ENCODE results near the gene C5orf63. TPM values are rescaled to one million over a fixed set of nuclear protein-coding genes. Genes with fewer than 3 reads are reported as not detected.

Gene C5orf63
- total RNA-seq, 4 donors from 2014 or later = 1.7 to 12.1 (median 9.4) TPM

DNA sequence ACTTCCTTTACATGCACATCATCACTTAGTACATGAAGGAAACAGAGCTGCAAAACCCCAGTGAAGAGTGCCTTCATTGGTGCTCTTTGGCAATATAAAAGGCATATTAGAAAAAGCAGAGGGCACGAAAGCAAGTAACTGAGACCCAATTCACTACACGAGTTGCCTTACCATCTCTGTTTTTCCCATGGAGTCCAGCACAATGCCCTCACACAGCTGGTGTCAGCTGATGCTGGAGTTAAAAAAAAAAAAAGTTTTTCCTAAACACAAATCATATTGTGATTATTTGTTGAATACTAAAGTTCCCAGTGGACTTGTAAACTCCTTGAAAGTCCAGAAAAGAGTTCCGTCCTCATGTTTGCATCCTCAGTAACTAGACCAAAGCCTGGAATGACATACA lies 68.6 kb downstream of the C5orf63 start:
- H3K4me1 ChIP-seq = peaks cover 0 to 10% (median 0%) of the 10 kb centered on the region in 4 donors
- DNase-seq = no peak
- no peak overlapping the region for H3K4me3 ChIP-seq
- no peaks in the 10 kb centered on the region for H3K9me3 ChIP-seq
- peak overlapping the region in 2 of 4 donors; percentile 10 to 42 for H3K27ac ChIP-seq
- no peaks in the 10 kb centered on the region for H3K27me3 ChIP-seq
- TF ChIP-seq POLR2A (IDR thresholded peaks at IDR 0.05) = no peak
- TF ChIP-seq, protein P1, sequence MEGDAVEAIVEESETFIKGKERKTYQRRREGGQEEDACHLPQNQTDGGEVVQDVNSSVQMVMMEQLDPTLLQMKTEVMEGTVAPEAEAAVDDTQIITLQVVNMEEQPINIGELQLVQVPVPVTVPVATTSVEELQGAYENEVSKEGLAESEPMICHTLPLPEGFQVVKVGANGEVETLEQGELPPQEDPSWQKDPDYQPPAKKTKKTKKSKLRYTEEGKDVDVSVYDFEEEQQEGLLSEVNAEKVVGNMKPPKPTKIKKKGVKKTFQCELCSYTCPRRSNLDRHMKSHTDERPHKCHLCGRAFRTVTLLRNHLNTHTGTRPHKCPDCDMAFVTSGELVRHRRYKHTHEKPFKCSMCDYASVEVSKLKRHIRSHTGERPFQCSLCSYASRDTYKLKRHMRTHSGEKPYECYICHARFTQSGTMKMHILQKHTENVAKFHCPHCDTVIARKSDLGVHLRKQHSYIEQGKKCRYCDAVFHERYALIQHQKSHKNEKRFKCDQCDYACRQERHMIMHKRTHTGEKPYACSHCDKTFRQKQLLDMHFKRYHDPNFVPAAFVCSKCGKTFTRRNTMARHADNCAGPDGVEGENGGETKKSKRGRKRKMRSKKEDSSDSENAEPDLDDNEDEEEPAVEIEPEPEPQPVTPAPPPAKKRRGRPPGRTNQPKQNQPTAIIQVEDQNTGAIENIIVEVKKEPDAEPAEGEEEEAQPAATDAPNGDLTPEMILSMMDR (IDR thresholded peaks at IDR 0.05) = no peak
- no peaks in the 10 kb centered on the region for H3K36me3 ChIP-seq

DNA sequence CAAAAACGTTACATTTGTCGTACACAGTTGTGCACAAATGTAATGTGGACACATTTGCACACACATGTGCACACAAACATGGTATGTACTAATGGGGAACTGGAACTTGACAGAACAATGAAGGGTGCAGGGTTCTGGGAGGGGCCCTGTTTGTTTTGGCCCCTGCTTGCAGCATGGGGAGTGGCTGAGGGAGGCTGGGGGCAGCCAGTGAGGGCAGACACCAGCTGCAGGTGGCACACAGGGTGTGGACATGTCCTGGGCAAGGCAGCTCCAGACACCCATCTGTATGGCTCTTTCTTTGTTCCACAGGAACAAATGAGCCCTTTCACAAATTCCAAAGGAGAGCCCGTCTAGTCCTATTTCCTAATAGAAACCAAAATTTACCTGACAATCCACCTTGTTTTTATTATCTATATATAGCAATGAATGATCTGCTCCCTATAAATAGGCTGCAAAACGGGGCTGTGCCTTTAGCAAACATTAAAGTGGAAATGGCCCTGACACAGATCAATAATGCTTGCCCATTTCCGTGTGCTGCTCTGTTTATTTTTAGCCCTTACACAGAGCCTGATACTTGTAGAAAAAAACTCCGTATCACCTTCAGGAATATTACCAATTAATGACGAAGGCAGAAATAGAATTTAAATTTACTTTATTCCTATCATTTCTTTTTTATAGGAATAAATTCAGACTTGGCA lies 69.4 kb downstream of the C5orf63 start:
- DNase-seq = peak in 2 of 3 donors; percentile 57 to 66
- Histone ChIP-seq H3K36me3 (no peaks in the 10 kb centered on the region), H3K9me3 (no peaks in the 10 kb centered on the region), H3K4me1 (peaks cover 0 to 7% (median 0%) of the 10 kb centered on the region in 4 donors), H3K4me3 (no peak overlapping the region), H3K27me3 (no peaks in the 10 kb centered on the region), H3K27ac (peak overlapping the region in 2 of 4 donors; percentile 42 to 51)
- no peak for TF ChIP-seq POLR2A (IDR thresholded peaks at IDR 0.05)
- TF ChIP-seq, protein P1 (IDR thresholded peaks at IDR 0.05) = no peak

DNA sequence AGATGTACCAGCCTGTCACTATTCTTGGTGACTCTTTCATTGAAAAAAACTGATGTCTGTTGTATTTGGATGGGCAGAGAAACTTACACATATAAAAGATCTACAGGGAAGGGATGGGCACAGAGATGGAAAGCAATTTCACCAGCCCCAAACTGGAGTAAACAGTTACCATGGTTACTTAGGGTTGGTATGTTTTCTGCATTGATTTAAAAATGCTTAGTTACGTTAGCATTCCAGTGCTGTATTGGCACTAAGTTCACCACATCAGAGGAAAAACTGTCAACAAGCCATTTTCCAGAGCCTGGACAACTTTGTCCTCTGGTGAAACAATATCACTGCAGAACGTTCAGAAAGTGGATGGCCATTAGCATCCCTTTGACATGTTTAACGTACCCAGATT lies 70.9 kb downstream of the C5orf63 start:
- Histone ChIP-seq H3K4me3 (no peak overlapping the region), H3K9me3 (no peaks in the 10 kb centered on the region), H3K4me1 (peaks cover 0 to 7% (median 0%) of the 10 kb centered on the region in 4 donors), H3K27me3 (no peaks in the 10 kb centered on the region), H3K27ac (no peak overlapping the region), H3K36me3 (no peaks in the 10 kb centered on the region)
- no peak for TF ChIP-seq POLR2A (IDR thresholded peaks at IDR 0.05)
- TF ChIP-seq, protein P1 (IDR thresholded peaks at IDR 0.05) = no peak
- no peak for DNase-seq

DNA sequence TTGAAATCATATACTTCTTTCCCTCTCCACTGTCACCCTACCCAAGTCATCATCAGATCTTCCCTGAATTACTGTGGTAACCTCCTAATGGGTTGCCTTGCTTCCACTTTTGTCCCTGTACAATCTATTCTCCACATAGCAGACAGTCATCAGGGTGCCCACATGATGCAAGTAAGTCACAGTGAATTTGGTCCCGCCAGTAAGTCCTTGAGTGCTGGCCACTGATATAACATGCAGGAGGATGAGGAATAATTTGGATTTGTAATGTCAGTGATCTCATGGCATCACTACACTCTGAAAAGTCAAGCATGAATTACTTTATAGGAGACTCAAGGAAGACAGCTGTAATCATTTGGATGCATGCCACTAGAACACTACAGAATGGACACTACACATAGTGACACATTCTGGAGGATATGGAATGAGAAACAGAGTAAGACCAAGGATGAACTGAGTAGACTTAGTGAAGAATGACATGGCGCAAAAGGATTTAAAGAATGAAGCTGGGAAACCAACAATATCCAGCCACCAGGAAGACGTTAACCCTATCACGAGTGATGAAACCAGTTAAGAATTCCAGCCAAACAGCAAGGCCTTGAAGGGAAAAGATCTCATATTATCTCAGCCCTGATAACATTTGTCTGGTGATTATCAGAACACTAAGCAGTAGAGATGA lies 71.5 kb downstream of the C5orf63 start:
- no peak for DNase-seq
- H3K4me1 ChIP-seq = peaks cover 0 to 7% (median 0%) of the 10 kb centered on the region in 4 donors
- no peaks in the 10 kb centered on the region for H3K27me3 ChIP-seq
- no peaks in the 10 kb centered on the region for H3K36me3 ChIP-seq
- no peak overlapping the region for H3K27ac ChIP-seq
- no peaks in the 10 kb centered on the region for H3K9me3 ChIP-seq
- TF ChIP-seq POLR2A (IDR thresholded peaks at IDR 0.05) = no peak
- TF ChIP-seq, protein P1 (IDR thresholded peaks at IDR 0.05) = no peak
- no peak overlapping the region for H3K4me3 ChIP-seq

Other genes starting within 250 kb of the C5orf63 start
- gene MARCHF3, start 42.9 kb downstream of the C5orf63 start, total RNA-seq = 10 to 100 TPM; 10.7 to 22.9 (median 20.1) TPM
- gene MEGF10, start 217.3 kb upstream of the C5orf63 start, total RNA-seq = 1 to 10 TPM in 1 of 4 donors, under 1 TPM in 2, not detected in 1; 0.13 to 2.5 (median 0.19) TPM

Data from Peyer's patch (tissue), 4 donors.